DOHH2 (cell line): ENCODE results near the gene SLC27A5.
A peak's percentile ranks its signal among the peaks of the same experiment; 100 is the strongest.
"Not testable (repeated sequence)": the region's sequence is repeated elsewhere in the genome, so short reads cannot be mapped to it uniquely, and the experiment has no call there.

Experiments
- H3F3A ChIP-seq: fragments of 200-600 bp; sonication (generic), shearing (Covaris generic); 2 replicates; pipeline ENCODE4 v1.6.0; 2016; ENCODE audit warnings: antibody characterized with exemption, mild to moderate bottlenecking; ENCODE audit not compliant: control insufficient read depth, insufficient read depth
- H3K27ac ChIP-seq: fragments of 200-600 bp; sonication (generic); 2 replicates; pipeline ENCODE4 v1.5.1; 2014; ENCODE audit warnings: low read depth, mild to moderate bottlenecking, low read length, moderate library complexity
- H3K27me3 ChIP-seq: fragments of 200-600 bp; sonication (generic); 2 replicates; pipeline ENCODE4 v1.6.1; 2014; ENCODE audit warnings: mild to moderate bottlenecking, low read length, mixed read lengths; ENCODE audit not compliant: control insufficient read depth
- H3K36me3 ChIP-seq: fragments of 200-600 bp; sonication (generic); 2 replicates; pipeline ENCODE4 v1.6.1; 2014; ENCODE audit warnings: mild to moderate bottlenecking, low read length, moderate library complexity, mixed read lengths; ENCODE audit not compliant: control insufficient read depth
- H3K4me1 ChIP-seq: fragments of 200-600 bp; sonication (generic); 2 replicates; pipeline ENCODE4 v1.6.1; 2014; ENCODE audit warnings: mild to moderate bottlenecking, low read length, mixed read lengths; ENCODE audit not compliant: control insufficient read depth
- H3K4me2 ChIP-seq: fragments of 200-600 bp; sonication (generic); 2 replicates; pipeline ENCODE4 v1.6.0; 2014; ENCODE audit warnings: mild to moderate bottlenecking, low read length, moderate library complexity
- H3K4me3 ChIP-seq: fragments of 200-600 bp; sonication (generic); 2 replicates; pipeline ENCODE4 v1.5.1; 2014; ENCODE audit warnings: mild to moderate bottlenecking, low read length, mixed read lengths
- H3K79me2 ChIP-seq: fragments of 200-600 bp; sonication (generic); 2 replicates; pipeline ENCODE4 v1.6.1; 2014; ENCODE audit warnings: mild to moderate bottlenecking, low read length, mixed read lengths; ENCODE audit not compliant: control insufficient read depth
- H3K9me2 ChIP-seq: fragments of 200-600 bp; sonication (generic); replicated peaks from 2 replicates; pipeline ENCODE4 v1.6.1; 2014; ENCODE audit warnings: mild to moderate bottlenecking, low read length, mixed read lengths; ENCODE audit not compliant: control insufficient read depth
- H3K9me3 ChIP-seq: fragments of 200-600 bp; sonication (generic); 2 replicates; pipeline ENCODE4 v1.6.1; 2014; ENCODE audit warnings: antibody characterized with exemption, low read length, mixed read lengths; ENCODE audit not compliant: control insufficient read depth, insufficient read depth
- H4K20me1 ChIP-seq: fragments of 200-600 bp; sonication (generic); 2 replicates; pipeline ENCODE4 v1.6.0; 2014; ENCODE audit warnings: low read depth, mild to moderate bottlenecking, antibody characterized with exemption, low read length, moderate library complexity; ENCODE audit not compliant: control insufficient read depth, insufficient read depth
- CTCF ChIP-seq: fragments of 200-600 bp; sonication (generic); IDR thresholded peaks from one replicate; pipeline ENCODE4 v1.5.1; 2014; ENCODE audit warnings: antibody characterized with exemption, mild to moderate bottlenecking, low read depth, low read length; ENCODE audit not compliant: poor library complexity, severe bottlenecking
- EZH2phosphoT487 ChIP-seq: fragments of 200-600 bp; sonication (generic); IDR thresholded peaks from 2 replicates; pipeline ENCODE4 v1.6.1; 2017; ENCODE audit warnings: borderline replicate concordance, mild to moderate bottlenecking, antibody characterized with exemption, low read length, moderate library complexity, mixed read lengths

Gene SLC27A5

GRCh38 chr19:58545286-58546018 lies 33.7 kb upstream of the SLC27A5 start:
- TF ChIP-seq CTCF (no peak), EZH2phosphoT487 (no peak)
- no peaks in the 10 kb centered on the region for H3K9me2 ChIP-seq
- H4K20me1 ChIP-seq = peaks cover 26% of the 10 kb centered on the region
- H3K27ac ChIP-seq = peak overlapping the region; percentile 53
- H3F3A ChIP-seq = peaks cover 27% of the 10 kb centered on the region
- H3K4me1 ChIP-seq = peaks cover 27% of the 10 kb centered on the region
- H3K79me2 ChIP-seq = peaks cover 49% of the 10 kb centered on the region
- peak overlapping the region; percentile 91 for H3K4me2 ChIP-seq
- peak overlapping the region; percentile 94 for H3K4me3 ChIP-seq
- no peaks in the 10 kb centered on the region for H3K27me3 ChIP-seq
- H3K36me3 ChIP-seq = peaks cover 58% of the 10 kb centered on the region
- H3K9me3 ChIP-seq = no peaks in the 10 kb centered on the region

GRCh38 chr19:58544591-58545285 lies 32.9 kb upstream of the SLC27A5 start:
- peaks cover 27% of the 10 kb centered on the region for H3F3A ChIP-seq
- peak overlapping the region; percentile 94 for H3K4me3 ChIP-seq
- H4K20me1 ChIP-seq = peaks cover 26% of the 10 kb centered on the region
- H3K4me1 ChIP-seq = peaks cover 27% of the 10 kb centered on the region
- H3K36me3 ChIP-seq = peaks cover 51% of the 10 kb centered on the region
- H3K27ac ChIP-seq = peak overlapping the region; percentile 82
- no peak for TF ChIP-seq EZH2phosphoT487
- TF ChIP-seq CTCF = no peak
- H3K9me2 ChIP-seq = no peaks in the 10 kb centered on the region
- peak overlapping the region; percentile 91 for H3K4me2 ChIP-seq
- peaks cover 49% of the 10 kb centered on the region for H3K79me2 ChIP-seq
- H3K27me3 ChIP-seq = no peaks in the 10 kb centered on the region
- no peaks in the 10 kb centered on the region for H3K9me3 ChIP-seq

- Histone ChIP-seq H3K4me3 (peak within 1 kb of the TSS; percentile 94), H4K20me1 (peaks cover 26% of the 10 kb centered on the region), H3K9me2 (no peaks in the 10 kb centered on the region), H3K27me3 (peaks cover 4% of the 10 kb centered on the region), H3K4me2 (peak within 1 kb of the TSS; percentile 91), H3K27ac (peak within 1 kb of the TSS; percentile 82), H3K79me2 (peaks cover 43% of the 10 kb centered on the region), H3K9me3 (no peaks in the 10 kb centered on the region), H3K36me3 (peaks cover 43% of the 10 kb centered on the region), H3F3A (peaks cover 21% of the 10 kb centered on the region), H3K4me1 (peaks cover 27% of the 10 kb centered on the region)
- no peak for TF ChIP-seq EZH2phosphoT487
- no peak for TF ChIP-seq CTCF
These were observed 32.2 kb upstream of the SLC27A5 start, which contains the start of gene TRIM28 for GRCh38 chr19:58543826-58544590. Gene TRIM28 (plus strand): TSS chr19:58544064. CDS start chr19:58544758, 694 bp downstream.

GRCh38 chr19:58542641-58543372 lies 31.0 kb upstream of the SLC27A5 start:
- H3K4me3 ChIP-seq = peak overlapping the region; percentile 81
- not testable (repeated sequence) for H3K9me2 ChIP-seq, H3K27me3 ChIP-seq, H3K9me3 ChIP-seq, H3K27ac ChIP-seq
- peaks cover 31% of the 10 kb centered on the region for H3K36me3 ChIP-seq
- H4K20me1 ChIP-seq = peaks cover 26% of the 10 kb centered on the region
- peaks cover 17% of the 10 kb centered on the region for H3F3A ChIP-seq
- H3K4me2 ChIP-seq = peak overlapping the region; percentile 82
- H3K4me1 ChIP-seq = peaks cover 36% of the 10 kb centered on the region
- H3K79me2 ChIP-seq = peaks cover 33% of the 10 kb centered on the region

- H3K4me2 ChIP-seq, H3K79me2 ChIP-seq, H3K27ac ChIP-seq, H3K9me3 ChIP-seq, H3K36me3 ChIP-seq, H4K20me1 ChIP-seq, H3K27me3 ChIP-seq, H3F3A ChIP-seq, H3K9me2 ChIP-seq, H3K4me3 ChIP-seq: not testable (repeated sequence)
- H3K4me1 ChIP-seq = peaks cover 19% of the 10 kb centered on the region
These were observed 27.4 kb upstream of the SLC27A5 start for GRCh38 chr19:58539169-58539559.
